ENCODE measurements around the gene NDUFB10.

DNA sequence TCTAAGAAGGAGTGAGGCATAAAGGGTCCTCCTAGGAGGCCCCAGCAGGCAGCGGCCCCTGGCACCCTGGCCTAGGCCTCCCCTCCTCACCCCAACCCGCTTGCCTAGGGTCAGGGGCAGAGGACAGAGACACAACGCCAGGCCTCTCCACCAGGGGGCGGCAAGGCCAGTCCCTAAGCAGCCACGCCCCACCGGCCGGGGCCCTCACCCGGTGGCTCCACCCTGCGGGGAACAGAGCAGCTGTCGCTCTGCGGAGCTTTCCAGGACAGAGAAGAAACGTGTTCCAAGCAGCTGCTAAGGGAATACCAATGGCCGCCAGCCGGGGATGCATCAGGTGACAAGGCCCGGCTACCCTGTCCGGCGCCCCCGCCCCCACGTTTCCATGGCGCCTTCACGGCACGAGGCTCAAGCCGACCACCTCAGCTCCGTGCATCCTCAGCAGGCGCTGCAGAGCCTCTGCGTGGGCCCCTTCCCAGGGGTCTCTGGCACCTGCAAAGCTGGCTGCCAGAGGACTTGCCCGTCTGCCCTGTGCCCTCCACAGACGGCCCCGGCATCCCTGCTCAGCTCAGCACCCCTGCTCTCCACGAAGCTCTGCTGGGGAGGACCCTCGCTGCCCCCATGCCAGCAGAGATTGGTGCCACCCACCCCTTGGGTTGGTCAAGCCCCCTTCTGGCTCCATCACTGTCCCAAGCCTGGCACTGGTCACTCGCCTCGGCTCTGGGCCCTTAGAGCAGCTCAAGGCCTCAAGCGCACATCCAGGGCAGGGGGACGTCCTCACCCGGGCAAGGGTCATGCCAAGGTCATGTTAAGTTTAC is 44.7 kb downstream of the NDUFB10 start:
- TF ChIP-seq, protein P1, sequence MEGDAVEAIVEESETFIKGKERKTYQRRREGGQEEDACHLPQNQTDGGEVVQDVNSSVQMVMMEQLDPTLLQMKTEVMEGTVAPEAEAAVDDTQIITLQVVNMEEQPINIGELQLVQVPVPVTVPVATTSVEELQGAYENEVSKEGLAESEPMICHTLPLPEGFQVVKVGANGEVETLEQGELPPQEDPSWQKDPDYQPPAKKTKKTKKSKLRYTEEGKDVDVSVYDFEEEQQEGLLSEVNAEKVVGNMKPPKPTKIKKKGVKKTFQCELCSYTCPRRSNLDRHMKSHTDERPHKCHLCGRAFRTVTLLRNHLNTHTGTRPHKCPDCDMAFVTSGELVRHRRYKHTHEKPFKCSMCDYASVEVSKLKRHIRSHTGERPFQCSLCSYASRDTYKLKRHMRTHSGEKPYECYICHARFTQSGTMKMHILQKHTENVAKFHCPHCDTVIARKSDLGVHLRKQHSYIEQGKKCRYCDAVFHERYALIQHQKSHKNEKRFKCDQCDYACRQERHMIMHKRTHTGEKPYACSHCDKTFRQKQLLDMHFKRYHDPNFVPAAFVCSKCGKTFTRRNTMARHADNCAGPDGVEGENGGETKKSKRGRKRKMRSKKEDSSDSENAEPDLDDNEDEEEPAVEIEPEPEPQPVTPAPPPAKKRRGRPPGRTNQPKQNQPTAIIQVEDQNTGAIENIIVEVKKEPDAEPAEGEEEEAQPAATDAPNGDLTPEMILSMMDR (IDR thresholded peaks at IDR 0.05; ENCODE audit: borderline replicate concordance, extremely low read depth, low read length, poor library complexity, severe bottlenecking) = peak; percentile 79
- no peak for TF ChIP-seq EZH2 (IDR thresholded peaks at IDR 0.05; ENCODE audit: borderline replicate concordance, low read depth, low read length, severe bottlenecking)
